ENCODE results near the gene NPIPB8. TPM values are rescaled to one million over a fixed set of nuclear protein-coding genes. Genes with fewer than 3 reads are reported as not detected.

The NPIPB8 gene
- total and polyA plus RNA-seq, 2 experiments from 2014 or later, result 0.14 TPM; not detected in 1

GRCh38 chr16:28604186-28604565, 33.7 kb upstream of the NPIPB8 start:
- Mint-ChIP-seq H3K36me3 (ENCODE audit: low read depth) (no peaks in the 10 kb centered on the region), H3K4me1 (peaks cover 1% of the 10 kb centered on the region; the same call in 2 of the 3 replicates), H3K9me3 (no peaks in the 10 kb centered on the region), H3K27me3 (ENCODE audit: insufficient read depth, low read depth, poor library complexity) (peaks cover 5% of the 10 kb centered on the region), H3K27ac (no peak overlapping the region), H3K4me3 (no peak overlapping the region)
- Histone ChIP-seq H4K20me1 (replicated peaks; ENCODE audit: insufficient read depth) (no peaks in the 10 kb centered on the region), H3K9me2 (ENCODE audit: insufficient read depth) (no peaks in the 10 kb centered on the region), H3K4me2 (no peak overlapping the region), H3K36me3 (ENCODE audit: insufficient read depth) (no peaks in the 10 kb centered on the region), H3K27me3 (ENCODE audit: insufficient read depth) (no peaks in the 10 kb centered on the region), H2AFZ (no peak overlapping the region), H3K4me1 (ENCODE audit: insufficient read depth) (no peaks in the 10 kb centered on the region), H3K79me2 (replicated peaks; ENCODE audit: insufficient read depth) (no peaks in the 10 kb centered on the region), H3K4me3 (no peak overlapping the region), H3K27ac (ENCODE audit: low read depth) (no peak overlapping the region), H3F3A (replicated peaks; ENCODE audit: low read depth) (no peaks in the 10 kb centered on the region)
- TF ChIP-seq ETS1 (IDR thresholded peaks at IDR 0.05), result no peak
- no peak for TF ChIP-seq JUNB (IDR thresholded peaks at IDR 0.05; ENCODE audit: unreplicated experiment)
- TF ChIP-seq ZNF114 (CRISPR knock-in tag; IDR thresholded peaks at IDR 0.05), result no peak
- no peak for TF ChIP-seq REST (IDR thresholded peaks at IDR 0.05; ENCODE audit: unreplicated experiment)
- no peak for TF ChIP-seq ZNF331 (CRISPR knock-in tag; IDR thresholded peaks at IDR 0.05; ENCODE audit: low read depth)
- TF ChIP-seq POLR2AphosphoS5 (IDR thresholded peaks at IDR 0.05; ENCODE audit: low read depth), result no peak
- TF ChIP-seq NANOG (IDR thresholded peaks at IDR 0.05; ENCODE audit: borderline replicate concordance), result no peak
- no peak for TF ChIP-seq EZH2phosphoT487 (IDR thresholded peaks at IDR 0.05; ENCODE audit: unreplicated experiment)
- TF ChIP-seq EZH2 (IDR thresholded peaks at IDR 0.05; ENCODE audit: low read depth, unreplicated experiment), result no peak
- TF ChIP-seq STAT1 (IDR thresholded peaks at IDR 0.05; ENCODE audit: unreplicated experiment), result no peak
- no peak for TF ChIP-seq CTCF (conservative IDR thresholded peaks at IDR 0.05; ENCODE audit: low read depth in 2 of 2)
- no peak for TF ChIP-seq ZNF462 (CRISPR knock-in tag; IDR thresholded peaks at IDR 0.05)
- no peak for TF ChIP-seq CREB1 (CRISPR knock-in tag; IDR thresholded peaks at IDR 0.05; ENCODE audit: low read depth)
- DNase-seq (ENCODE audit: low spot score) (no peak), ATAC-seq (no peak)
